GM21717 (cell line): ENCODE data around the gene PRELID3B.
A peak's percentile ranks its signal among the peaks of the same experiment; 100 is the strongest.
"Not testable (repeated sequence)": the region's sequence is repeated elsewhere in the genome, so short reads cannot be mapped to it uniquely, and the experiment has no call there.

Experiments used
- ATAC-seq: cut with Tn5 transposase; IDR thresholded peaks from one replicate; pipeline ENCODE4 v1.9.1; 2021; ENCODE audit warnings: mild to moderate bottlenecking, moderate library complexity; ENCODE audit not compliant: unreplicated experiment

The PRELID3B gene

DNA sequence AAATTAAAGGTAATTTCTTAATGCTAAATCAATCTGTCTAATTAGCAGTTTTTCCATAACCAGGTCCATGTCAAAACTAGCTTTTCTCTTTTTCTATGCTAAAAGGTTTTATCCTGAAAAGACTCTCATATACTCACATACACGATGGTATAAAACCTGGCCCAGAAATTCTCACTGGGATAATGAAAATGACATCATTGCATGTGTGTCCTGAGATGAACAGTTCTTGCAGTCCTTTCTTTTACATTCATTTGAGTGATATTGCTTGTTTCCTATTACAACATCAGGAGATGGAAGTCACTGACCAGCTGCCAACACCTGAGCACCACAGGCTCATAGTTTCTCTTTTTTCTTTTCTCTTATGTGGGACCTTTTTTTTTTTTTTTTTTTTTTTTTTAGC, 7.9 kb upstream of the PRELID3B start:
- ATAC-seq, result no peak

GRCh38 chr20:59048681-59049030, 6.1 kb upstream of the PRELID3B start:
- no peak for ATAC-seq

GRCh38 chr20:59047938-59048680, 5.5 kb upstream of the PRELID3B start:
- no peak for ATAC-seq

DNA sequence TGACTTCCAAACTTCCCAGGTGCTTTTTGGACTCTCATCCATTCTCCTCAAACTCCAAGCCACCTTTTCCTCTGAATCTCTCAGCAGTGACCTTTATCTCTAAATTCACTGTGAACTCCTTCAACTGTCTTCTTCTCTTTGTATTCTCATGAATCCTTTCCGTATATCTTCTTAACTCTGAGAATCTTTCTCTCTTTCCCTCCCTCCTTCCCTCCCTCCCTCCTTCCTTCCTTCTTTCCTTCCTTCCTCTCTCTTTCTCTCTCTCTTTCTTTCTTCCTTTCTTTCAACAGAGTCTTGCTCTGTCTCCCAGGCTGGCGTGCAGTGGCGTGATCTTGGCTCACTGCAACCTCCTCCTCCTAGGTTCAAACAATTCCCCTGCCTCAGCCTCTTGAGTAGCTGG, 4.3 kb upstream of the PRELID3B start:
- ATAC-seq, result no peak

DNA sequence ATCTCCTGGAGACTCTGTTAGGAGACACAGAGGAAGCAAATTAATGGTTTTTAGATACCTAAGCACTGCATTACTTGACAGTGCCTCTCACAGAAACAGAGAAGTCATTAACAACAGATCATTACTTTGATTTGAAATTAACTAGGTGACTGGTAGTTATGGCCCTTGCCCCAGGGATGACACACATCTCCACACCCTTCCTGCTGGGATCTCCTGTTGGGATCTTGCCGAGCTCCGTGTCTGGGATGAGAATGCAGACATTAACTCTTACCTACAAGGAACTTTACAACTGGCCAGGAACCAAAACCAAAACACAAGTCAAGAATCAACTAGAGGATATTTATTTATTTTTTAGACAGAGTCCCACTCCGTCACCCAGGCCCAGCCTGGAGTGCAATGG, 2.2 kb upstream of the PRELID3B start:
- ATAC-seq, result no peak

DNA sequence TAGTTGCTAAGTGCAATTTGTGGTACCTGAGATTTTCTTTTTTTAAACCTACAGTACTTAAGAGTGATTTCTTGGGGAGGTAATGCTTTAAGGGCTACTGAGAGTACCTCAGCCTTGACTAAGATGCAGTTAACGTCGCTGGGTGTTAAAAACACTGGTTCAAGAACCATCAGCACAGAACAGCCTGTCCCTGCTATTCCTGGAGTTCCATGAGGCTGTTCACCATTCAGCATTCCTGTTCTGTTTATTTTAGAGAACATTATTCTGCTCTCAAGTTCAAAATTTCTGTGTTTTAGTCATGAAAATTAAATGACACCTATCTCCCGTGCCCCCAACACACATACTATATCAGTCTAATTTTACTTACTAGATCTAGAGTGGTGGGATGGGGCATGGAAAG, 1.7 kb upstream of the PRELID3B start:
- ATAC-seq, result no peak

DNA sequence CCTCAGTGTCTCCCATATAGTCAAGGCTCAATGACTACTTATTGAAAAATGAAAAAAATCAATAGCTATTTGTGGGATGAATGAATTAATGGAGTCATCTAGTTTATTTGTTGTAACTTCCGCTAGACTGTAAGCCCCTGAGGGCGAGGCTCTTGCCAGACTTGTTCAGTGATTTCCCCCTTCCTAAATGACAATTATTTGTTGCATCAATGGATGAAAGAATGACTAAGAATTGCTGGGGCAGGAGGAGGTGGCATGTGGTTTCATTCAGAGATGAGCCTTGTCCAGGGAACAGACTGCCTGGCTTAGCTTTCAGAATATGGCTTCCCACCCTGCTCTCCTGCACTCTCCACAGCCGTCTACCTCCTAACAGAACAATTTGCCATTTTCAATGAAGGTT, 1.1 kb upstream of the PRELID3B start:
- no peak for ATAC-seq

DNA sequence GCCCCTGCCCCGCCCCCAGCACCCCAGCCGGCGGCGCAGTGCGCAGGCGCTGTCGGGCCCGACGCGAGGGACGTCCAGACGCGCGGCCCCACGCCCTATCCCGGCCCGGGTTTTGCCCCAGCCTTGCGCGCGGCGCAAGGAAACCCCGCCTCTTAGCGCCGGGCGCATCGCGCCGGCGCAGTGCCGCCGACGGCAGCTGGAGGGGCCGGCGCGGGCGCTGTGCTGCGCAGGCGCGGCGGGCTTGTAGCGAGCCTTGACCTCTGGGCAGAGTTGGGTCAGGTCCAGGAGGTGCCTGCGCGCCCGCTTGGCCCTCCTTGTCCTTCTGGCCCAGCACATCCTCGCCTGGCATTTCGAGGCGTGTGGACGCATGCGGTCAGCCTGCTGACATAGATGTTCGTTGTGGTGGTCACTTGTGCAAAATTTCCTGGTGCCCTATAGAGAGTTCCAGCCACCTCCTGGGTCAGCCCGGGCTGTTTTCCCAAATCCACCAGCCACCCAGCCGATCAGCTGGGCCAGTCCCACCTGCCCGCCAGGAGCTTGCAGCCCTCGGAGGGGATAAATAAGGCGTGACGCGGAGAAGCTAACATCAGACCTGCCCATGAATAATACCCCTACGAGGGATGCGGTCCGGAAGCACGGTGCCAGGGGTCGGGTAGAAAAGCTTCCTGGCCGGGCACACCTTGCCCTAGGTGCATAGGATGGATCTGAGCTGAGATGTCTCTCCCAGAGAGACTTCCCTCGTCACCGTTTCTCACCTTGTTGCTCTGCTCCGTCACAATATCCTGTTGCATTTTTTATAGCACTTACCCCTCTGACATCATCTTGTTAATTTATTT, 428 bp upstream of the PRELID3B start:
- ATAC-seq, result peak; percentile 81

GRCh38 chr20:59041487-59041886, 1.1 kb downstream of the PRELID3B start:
- not testable (repeated sequence) for ATAC-seq

- no peak for ATAC-seq
Observed at GRCh38 chr20:59040667-59041066, 1.9 kb downstream of the PRELID3B start.

- ATAC-seq, result no peak
Observed at GRCh38 chr20:59039233-59039632, 3.4 kb downstream of the PRELID3B start.

GRCh38 chr20:59037386-59037785, 5.2 kb downstream of the PRELID3B start:
- no peak for ATAC-seq

DNA sequence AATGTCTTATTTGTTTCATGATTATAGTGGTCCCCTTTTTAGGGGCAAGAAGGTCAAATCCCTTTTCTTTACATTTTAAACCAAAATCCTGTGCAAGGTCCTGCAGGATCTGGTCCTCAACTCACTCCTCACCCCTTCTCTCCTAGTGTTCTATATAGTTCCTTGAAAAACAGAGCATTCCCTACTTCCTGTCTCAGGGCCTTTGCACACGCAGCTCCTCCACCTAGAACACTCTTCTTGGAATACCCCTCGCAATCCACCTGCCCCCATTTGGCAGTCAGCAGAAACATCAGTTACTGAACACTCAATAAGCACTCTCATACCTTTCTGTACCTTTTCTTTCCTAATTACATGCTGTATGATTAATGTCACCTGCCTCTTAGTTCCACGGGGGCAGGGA, 7.2 kb downstream of the PRELID3B start:
- ATAC-seq, result no peak

- no peak for ATAC-seq
Observed at GRCh38 chr20:59033616-59034165, 8.9 kb downstream of the PRELID3B start.

DNA sequence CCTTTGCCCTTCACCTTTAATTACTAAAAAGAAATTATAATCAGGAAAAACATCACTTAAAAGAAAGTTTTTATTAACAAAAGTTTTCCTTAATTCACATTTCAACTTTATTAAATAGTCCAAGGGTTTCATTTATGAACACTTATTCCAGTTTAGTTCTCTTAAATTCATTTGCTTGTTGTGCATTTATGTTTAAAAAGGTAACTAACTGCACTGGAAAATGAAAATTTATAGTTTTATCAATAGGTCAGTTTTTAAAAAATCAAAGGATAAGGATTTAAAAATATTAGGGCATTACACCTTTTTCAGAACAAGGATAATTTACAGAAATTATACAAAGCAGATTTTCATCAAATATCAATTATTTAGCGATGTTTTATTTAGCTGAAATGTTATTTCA, 9.5 kb downstream of the PRELID3B start:
- no peak for ATAC-seq

GRCh38 chr20:59032713-59033059, 9.9 kb downstream of the PRELID3B start:
- ATAC-seq, result peak; percentile 2

- ATAC-seq, result peak; percentile 89
Observed at GRCh38 chr20:59032023-59032712, 10.4 kb downstream of the PRELID3B start, which contains the start of gene ATP5F1E. TSS of gene ATP5F1E (minus strand) at chr20:59032335. CDS start at chr20:59032251, 84 bp downstream.

- no peak for ATAC-seq
Observed at GRCh38 chr20:59031564-59032022, 11.0 kb downstream of the PRELID3B start.

- no peak for ATAC-seq
Observed at GRCh38 chr20:59030911-59031563, 11.5 kb downstream of the PRELID3B start.

DNA sequence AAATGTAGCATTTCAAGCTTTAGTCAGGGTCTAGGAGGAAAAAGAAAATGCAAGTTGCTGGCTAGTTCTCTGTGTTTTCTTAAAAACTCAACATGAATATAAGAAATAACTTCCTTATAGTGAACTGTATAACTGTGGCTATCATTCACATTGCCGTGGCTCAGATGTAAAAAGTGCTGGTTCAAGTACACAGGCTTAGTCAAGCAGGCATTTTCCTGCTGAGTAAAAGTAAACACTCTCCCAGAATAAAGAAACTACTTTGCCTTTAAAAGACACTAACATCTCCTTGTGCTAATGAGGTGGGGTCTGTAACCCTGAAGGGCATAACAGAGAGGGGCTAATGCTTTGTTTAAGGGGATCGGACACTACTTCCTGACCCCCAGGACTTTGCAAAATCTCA, 13.8 kb downstream of the PRELID3B start:
- ATAC-seq, result no peak
